Measurements from ENCODE around the gene DUT. TPM values are rescaled to one million over a fixed set of nuclear protein-coding genes. Genes with fewer than 3 reads are reported as not detected.

Gene DUT
- total RNA-seq: 10 to 100 TPM; 38.3 to 90.9 (median 55.9) TPM

GRCh38 chr15:48330855-48331795, at the start of gene DUT:
DUT (plus strand) TSS chr15:48331429; CDS start chr15:48331516, 87 bp downstream.
- 0% methylated on average over 3 to 5 of the region's 89 CpGs; no CpG with 5 or more reads in 7 of the 10 experiments for WGBS, 10 experiments
- peak within 1 kb of the TSS; percentile 69 to 96 (median 96) for H3K4me3 ChIP-seq
- peaks cover 0 to 11% of the 10 kb centered on the region in 2 donors for H3K4me1 ChIP-seq (replicated peaks in 1 of 2)
- H3K27ac ChIP-seq: peak within 1 kb of the TSS; percentile 65 to 89
- in situ Hi-C loops (cut with MboI; ENCODE audit: low pct_unique_long_range_greater_than_20kb in 2 of 9, low sequenced_read_pairs in 9 of 9, unreplicated experiment in 9 of 9): no loop called here
- peak; percentile 88 to 95 (median 91) for ATAC-seq (replicated peaks in 6 of 8)

GRCh38 chr15:48281674-48282073, 49.6 kb upstream of the DUT start:
- ATAC-seq (replicated peaks in 6 of 8): no peak
- Histone ChIP-seq H3K27ac (no peak overlapping the region), H3K4me1 (replicated peaks in 1 of 2) (peaks cover 47 to 52% of the 10 kb centered on the region in 2 donors), H3K4me3 (no peak overlapping the region)
- WGBS, 10 experiments: 27 to 89% (median 60%) methylated on average over 2 to 4 of the region's 4 CpGs; no CpG with 5 or more reads in 1 of the 10 experiments
- in situ Hi-C loops (cut with MboI; ENCODE audit: low pct_unique_long_range_greater_than_20kb in 2 of 9, low sequenced_read_pairs in 9 of 9, unreplicated experiment in 9 of 9): loop anchor here in 2 of 9 experiments (10.0 to 25.0 kb wide), 2 partner anchors 1087 to 1094 kb away; no protein-coding TSS in a partner anchor

- H3K4me1 ChIP-seq (replicated peaks in 1 of 2): peaks cover 47 to 52% of the 10 kb centered on the region in 2 donors
- in situ Hi-C loops (cut with MboI; ENCODE audit: low pct_unique_long_range_greater_than_20kb in 2 of 9, low sequenced_read_pairs in 9 of 9, unreplicated experiment in 9 of 9): loop anchor here in 2 of 9 experiments (10.0 to 25.0 kb wide), 2 partner anchors 1087 to 1095 kb away; no protein-coding TSS in a partner anchor
- no peak overlapping the region for H3K4me3 ChIP-seq
- no peak overlapping the region for H3K27ac ChIP-seq
- 17 to 60% (median 36%) methylated on average over 1 to 4 of the region's 4 CpGs; no CpG with 5 or more reads in 2 of the 10 experiments for WGBS, 10 experiments
- peak in 5 of 8 experiments; percentile 49 to 82 (median 76) for ATAC-seq (replicated peaks in 6 of 8)
Observed at GRCh38 chr15:48282216-48282615, 49.0 kb upstream of the DUT start.

GRCh38 chr15:48283396-48284145, 47.7 kb upstream of the DUT start:
- Histone ChIP-seq H3K27ac (no peak overlapping the region), H3K4me3 (no peak overlapping the region), H3K4me1 (replicated peaks in 1 of 2) (peaks cover 43 to 46% of the 10 kb centered on the region in 2 donors)
- in situ Hi-C loops (cut with MboI; ENCODE audit: low pct_unique_long_range_greater_than_20kb in 2 of 9, low sequenced_read_pairs in 9 of 9, unreplicated experiment in 9 of 9): loop anchor here in 2 of 9 experiments (10.0 to 25.0 kb wide), 2 partner anchors 1089 to 1096 kb away; no protein-coding TSS in a partner anchor
- peak in 5 of 8 experiments; percentile 49 to 77 (median 75) for ATAC-seq (replicated peaks in 6 of 8)
- WGBS, 10 experiments: 0 to 67% (median 54%) methylated on average over 1 to 6 of the region's 6 CpGs; no CpG with 5 or more reads in 2 of the 10 experiments

- no peak overlapping the region for H3K27ac ChIP-seq
- in situ Hi-C loops (cut with MboI; ENCODE audit: low pct_unique_long_range_greater_than_20kb in 2 of 9, low sequenced_read_pairs in 9 of 9, unreplicated experiment in 9 of 9): loop anchor here in 2 of 9 experiments (10.0 to 25.0 kb wide), 2 partner anchors 1091 to 1098 kb away; no protein-coding TSS in a partner anchor
- peak; percentile 32 to 92 (median 54) for ATAC-seq (replicated peaks in 6 of 8)
- peaks cover 28 to 33% of the 10 kb centered on the region in 2 donors for H3K4me1 ChIP-seq (replicated peaks in 1 of 2)
- WGBS, 10 experiments: 4 to 88% (median 38%) methylated on average over 1 to 12 of the region's 14 CpGs
- H3K4me3 ChIP-seq: peak overlapping the region in 1 of 5 donors; percentile 5
Observed at GRCh38 chr15:48285329-48286214, 45.7 kb upstream of the DUT start.

- ATAC-seq (replicated peaks in 6 of 8): peak in 1 of 8 experiments; percentile 58
Observed at GRCh38 chr15:48289628-48290027, 41.6 kb upstream of the DUT start.

GRCh38 chr15:48292458-48292857, 38.8 kb upstream of the DUT start:
- in situ Hi-C loops (cut with MboI; ENCODE audit: low pct_unique_long_range_greater_than_20kb in 2 of 9, low sequenced_read_pairs in 9 of 9, unreplicated experiment in 9 of 9): loop anchor here in 1 of 9 experiments (25.0 kb wide), 1 partner anchor 1105 kb away; no protein-coding TSS in a partner anchor
- H3K4me1 ChIP-seq (replicated peaks in 1 of 2): peaks cover 0 to 5% of the 10 kb centered on the region in 2 donors
- 67 to 100% (median 91%) methylated on average over 1 to 4 of the region's 4 CpGs for WGBS, 10 experiments
- H3K4me3 ChIP-seq: no peak overlapping the region
- ATAC-seq (replicated peaks in 6 of 8): no peak
- no peak overlapping the region for H3K27ac ChIP-seq

More at GRCh38 chr15:48289628-48290027, 41.6 kb upstream of the DUT start:
- Histone ChIP-seq H3K4me1 (replicated peaks in 1 of 2) (peaks cover 3 to 12% of the 10 kb centered on the region in 2 donors), H3K27ac (no peak overlapping the region), H3K4me3 (no peak overlapping the region)
- WGBS, 10 experiments: 50 to 100% (median 95%) methylated on average over 1 to 2 of the region's 2 CpGs
- in situ Hi-C loops (cut with MboI; ENCODE audit: low pct_unique_long_range_greater_than_20kb in 2 of 9, low sequenced_read_pairs in 9 of 9, unreplicated experiment in 9 of 9): loop anchor here in 2 of 9 experiments (10.0 to 25.0 kb wide), 2 partner anchors 1095 to 1102 kb away; no protein-coding TSS in a partner anchor

- Histone ChIP-seq H3K4me3 (no peak overlapping the region), H3K27ac (no peak overlapping the region), H3K4me1 (replicated peaks in 1 of 2) (peaks cover 0 to 8% of the 10 kb centered on the region in 2 donors)
- no peak for ATAC-seq (replicated peaks in 6 of 8)
- 0 to 73% (median 48%) methylated on average over 1 to 2 of the region's 2 CpGs; no CpG with 5 or more reads in 4 of the 10 experiments for WGBS, 10 experiments
- in situ Hi-C loops (cut with MboI; ENCODE audit: low pct_unique_long_range_greater_than_20kb in 2 of 9, low sequenced_read_pairs in 9 of 9, unreplicated experiment in 9 of 9): loop anchor here in 1 of 9 experiments (25.0 kb wide), 1 partner anchor 1110 kb away; no protein-coding TSS in a partner anchor
Observed at GRCh38 chr15:48297668-48298067, 33.6 kb upstream of the DUT start.

GRCh38 chr15:48298914-48299313, 32.3 kb upstream of the DUT start:
- 0 to 44% (median 17%) methylated on average over 1 to 2 of the region's 2 CpGs; no CpG with 5 or more reads in 1 of the 10 experiments for WGBS, 10 experiments

GRCh38 chr15:48300038-48300437, 31.2 kb upstream of the DUT start:
- 20 to 92% (median 51%) methylated on average over 1 to 5 of the region's 5 CpGs; no CpG with 5 or more reads in 2 of the 10 experiments for WGBS, 10 experiments
- H3K4me3 ChIP-seq: no peak overlapping the region
- no peak for ATAC-seq (replicated peaks in 6 of 8)
- H3K27ac ChIP-seq: no peak overlapping the region
- H3K4me1 ChIP-seq (replicated peaks in 1 of 2): peaks cover 0 to 8% of the 10 kb centered on the region in 2 donors
- in situ Hi-C loops (cut with MboI; ENCODE audit: low pct_unique_long_range_greater_than_20kb in 2 of 9, low sequenced_read_pairs in 9 of 9, unreplicated experiment in 9 of 9): no loop called here

More at GRCh38 chr15:48298914-48299313, 32.3 kb upstream of the DUT start:
- Histone ChIP-seq H3K4me3 (no peak overlapping the region), H3K4me1 (replicated peaks in 1 of 2) (peaks cover 0 to 8% of the 10 kb centered on the region in 2 donors), H3K27ac (no peak overlapping the region)
- in situ Hi-C loops (cut with MboI; ENCODE audit: low pct_unique_long_range_greater_than_20kb in 2 of 9, low sequenced_read_pairs in 9 of 9, unreplicated experiment in 9 of 9): loop anchor here in 1 of 9 experiments (25.0 kb wide), 1 partner anchor 1112 kb away; no protein-coding TSS in a partner anchor
- ATAC-seq (replicated peaks in 6 of 8): no peak

GRCh38 chr15:48304398-48304797, 26.8 kb upstream of the DUT start:
- in situ Hi-C loops (cut with MboI; ENCODE audit: low pct_unique_long_range_greater_than_20kb in 2 of 9, low sequenced_read_pairs in 9 of 9, unreplicated experiment in 9 of 9): no loop called here
- Histone ChIP-seq H3K4me3 (no peak overlapping the region), H3K4me1 (replicated peaks in 1 of 2) (no peaks in the 10 kb centered on the region), H3K27ac (no peak overlapping the region)
- 14 to 100% (median 71%) methylated on average over 1 to 2 of the region's 2 CpGs; no CpG with 5 or more reads in 5 of the 10 experiments for WGBS, 10 experiments
- ATAC-seq (replicated peaks in 6 of 8): no peak
